HUES48 (cell line): Measurements from ENCODE around the gene SCFD2.
"Not testable (repeated sequence)": the region's sequence is repeated elsewhere in the genome, so short reads cannot be mapped to it uniquely, and the experiment has no call there.

Experiments used
- H3K27ac ChIP-seq: one replicate; pipeline ENCODE4 v1.7.0; 2013; ENCODE audit warnings: low read depth, low read length, inconsistent platforms
- H3K27me3 ChIP-seq: 2 replicates; pipeline ENCODE4 v1.6.1; 2013; ENCODE audit warnings: mild to moderate bottlenecking, low read length; ENCODE audit not compliant: control insufficient read depth, insufficient read depth
- H3K36me3 ChIP-seq: 2 replicates; pipeline ENCODE4 v1.6.1; 2013; ENCODE audit warnings: low read length; ENCODE audit not compliant: control insufficient read depth, insufficient read depth
- H3K4me1 ChIP-seq: 2 replicates; pipeline ENCODE4 v1.6.1; 2013; ENCODE audit warnings: mild to moderate bottlenecking, low read length; ENCODE audit not compliant: control insufficient read depth, insufficient read depth
- H3K4me3 ChIP-seq: 2 replicates; pipeline ENCODE4 v1.5.1; 2013; ENCODE audit warnings: mild to moderate bottlenecking, low read depth, low read length
- H3K9ac ChIP-seq: 2 replicates; pipeline ENCODE4 v1.6.1; 2013; ENCODE audit warnings: mild to moderate bottlenecking, low read depth, low read length, moderate library complexity
- H3K9me3 ChIP-seq: 2 replicates; pipeline ENCODE4 v1.6.1; 2013; ENCODE audit warnings: low read length; ENCODE audit not compliant: control insufficient read depth, insufficient read depth

The SCFD2 gene

DNA sequence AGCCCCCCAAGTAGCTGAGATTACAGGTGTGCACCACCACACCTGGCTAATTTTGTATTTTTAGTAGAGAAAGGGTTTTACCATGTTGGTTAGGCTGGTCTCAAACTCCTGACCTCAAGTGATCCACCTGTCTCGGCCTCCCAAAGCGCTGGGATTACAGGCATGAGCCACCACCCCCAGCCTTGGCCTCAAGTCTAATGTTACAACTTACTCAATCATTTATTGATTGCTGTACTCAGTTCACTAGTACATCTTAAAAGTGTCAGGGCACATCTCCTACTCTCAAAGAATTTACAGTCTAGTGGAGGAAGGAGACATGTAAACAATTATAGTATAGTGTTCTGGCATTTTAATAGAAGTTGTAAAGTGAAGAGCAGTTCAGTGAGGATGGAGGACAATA lies 19.5 kb downstream of the SCFD2 start:
- H3K27me3 ChIP-seq, H3K4me1 ChIP-seq, H3K27ac ChIP-seq, H3K36me3 ChIP-seq, H3K9me3 ChIP-seq, H3K9ac ChIP-seq, H3K4me3 ChIP-seq: not testable (repeated sequence)

GRCh38 chr4:53340145-53340544 lies 25.7 kb downstream of the SCFD2 start:
- not testable (repeated sequence) for H3K9ac ChIP-seq, H3K4me1 ChIP-seq, H3K9me3 ChIP-seq, H3K4me3 ChIP-seq, H3K27me3 ChIP-seq, H3K36me3 ChIP-seq, H3K27ac ChIP-seq

GRCh38 chr4:53334916-53335315 lies 30.9 kb downstream of the SCFD2 start:
- not testable (repeated sequence) for H3K36me3 ChIP-seq, H3K4me3 ChIP-seq, H3K27ac ChIP-seq, H3K27me3 ChIP-seq, H3K9ac ChIP-seq, H3K4me1 ChIP-seq, H3K9me3 ChIP-seq

DNA sequence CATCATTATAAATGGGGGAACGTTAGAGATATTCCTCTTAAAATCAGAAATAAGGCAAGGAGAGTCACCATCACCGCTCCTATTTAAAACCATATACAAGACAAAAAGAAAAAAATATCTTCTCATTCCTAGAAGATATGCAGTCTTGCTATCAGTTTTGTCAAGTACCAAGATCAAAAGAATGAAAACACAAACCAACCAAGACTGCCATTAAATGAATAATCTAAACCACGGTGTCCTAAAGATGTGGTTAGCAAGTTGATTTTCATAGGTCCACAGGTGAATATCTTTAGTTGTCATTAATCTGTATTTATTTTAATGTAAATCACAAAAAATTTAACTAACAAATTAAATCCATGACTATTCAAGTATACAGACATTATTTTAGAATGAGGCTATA lies 39.3 kb downstream of the SCFD2 start:
- no peaks in the 10 kb centered on the region for H3K9me3 ChIP-seq
- peaks cover 5% of the 10 kb centered on the region for H3K4me1 ChIP-seq
- H3K36me3 ChIP-seq, result no peaks in the 10 kb centered on the region
- no peak overlapping the region for H3K27ac ChIP-seq
- no peaks in the 10 kb centered on the region for H3K27me3 ChIP-seq
- no peak overlapping the region for H3K9ac ChIP-seq
- no peak overlapping the region for H3K4me3 ChIP-seq

DNA sequence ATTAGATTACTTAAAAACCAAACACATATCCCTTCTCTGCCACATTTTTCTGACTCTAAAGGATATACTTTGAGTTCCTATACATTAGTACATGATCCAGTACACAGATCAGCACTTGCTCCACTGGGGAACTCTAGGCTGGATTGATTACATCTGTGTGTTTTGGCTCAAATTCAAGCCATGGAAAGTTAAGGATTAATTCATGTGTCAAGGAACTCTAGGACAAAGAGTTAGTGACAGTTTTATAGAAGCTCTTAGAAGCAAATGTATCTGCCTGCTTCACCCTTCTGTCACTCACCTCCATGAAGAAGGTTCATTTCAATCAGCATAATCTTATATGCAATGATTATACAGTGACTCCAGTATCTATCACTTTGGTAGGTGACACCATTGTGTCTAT lies 43.2 kb downstream of the SCFD2 start:
- no peaks in the 10 kb centered on the region for H3K27me3 ChIP-seq
- no peak overlapping the region for H3K27ac ChIP-seq
- no peak overlapping the region for H3K9ac ChIP-seq
- no peaks in the 10 kb centered on the region for H3K36me3 ChIP-seq
- no peaks in the 10 kb centered on the region for H3K9me3 ChIP-seq
- H3K4me1 ChIP-seq, result peaks cover 12% of the 10 kb centered on the region
- no peak overlapping the region for H3K4me3 ChIP-seq

DNA sequence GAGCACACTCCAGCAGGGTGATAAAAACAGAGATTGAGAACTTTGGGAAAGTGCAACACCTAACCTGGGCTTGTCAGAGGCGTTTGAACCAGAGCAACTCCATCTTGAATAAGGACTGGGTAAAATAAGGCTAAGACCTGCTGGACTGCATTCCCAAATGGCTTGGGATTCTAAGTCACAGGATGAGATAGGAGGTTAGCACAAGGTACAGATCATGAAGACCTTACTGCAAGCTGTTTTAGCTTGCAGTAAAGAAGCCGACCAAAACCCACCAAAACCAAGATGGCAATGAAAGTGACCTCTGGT lies 43.9 kb downstream of the SCFD2 start:
- no peaks in the 10 kb centered on the region for H3K9me3 ChIP-seq
- H3K27ac ChIP-seq, result peak overlapping the region; percentile 60
- H3K4me3 ChIP-seq, result no peak overlapping the region
- H3K36me3 ChIP-seq, result no peaks in the 10 kb centered on the region
- H3K4me1 ChIP-seq, result peaks cover 12% of the 10 kb centered on the region
- H3K27me3 ChIP-seq, result no peaks in the 10 kb centered on the region
- no peak overlapping the region for H3K9ac ChIP-seq

- Histone ChIP-seq H3K27me3 (no peaks in the 10 kb centered on the region), H3K4me1 (peaks cover 12% of the 10 kb centered on the region), H3K36me3 (no peaks in the 10 kb centered on the region), H3K27ac (peak overlapping the region; percentile 60), H3K9ac (no peak overlapping the region), H3K4me3 (no peak overlapping the region), H3K9me3 (no peaks in the 10 kb centered on the region)
Measured at GRCh38 chr4:53321151-53321983, 44.5 kb downstream of the SCFD2 start.

DNA sequence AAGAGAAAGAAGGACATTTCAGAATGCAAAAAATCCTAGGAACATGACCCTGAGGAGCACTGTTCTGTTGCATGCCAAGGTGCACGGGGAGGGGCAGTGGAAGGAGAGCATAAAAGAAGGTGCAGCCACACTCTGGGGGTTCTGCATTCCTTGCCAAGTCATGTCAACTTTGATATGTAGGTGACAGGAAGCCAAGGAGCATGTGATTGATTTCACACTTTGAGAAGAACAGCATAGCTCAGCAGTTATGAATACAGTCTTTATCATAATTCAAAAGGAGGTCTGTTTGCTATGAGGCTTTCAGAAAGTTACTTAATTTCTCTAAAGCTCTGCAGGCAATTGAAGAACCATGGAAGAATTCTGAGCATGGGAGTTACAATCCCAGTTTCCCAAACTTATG lies 50.6 kb downstream of the SCFD2 start:
- Histone ChIP-seq H3K27me3 (no peaks in the 10 kb centered on the region), H3K36me3 (no peaks in the 10 kb centered on the region), H3K9ac (no peak overlapping the region), H3K4me1 (peaks cover 7% of the 10 kb centered on the region), H3K27ac (no peak overlapping the region), H3K4me3 (no peak overlapping the region), H3K9me3 (no peaks in the 10 kb centered on the region)

- no peaks in the 10 kb centered on the region for H3K36me3 ChIP-seq
- H3K27me3 ChIP-seq, result no peaks in the 10 kb centered on the region
- no peaks in the 10 kb centered on the region for H3K9me3 ChIP-seq
- H3K9ac ChIP-seq, result no peak overlapping the region
- H3K4me3 ChIP-seq, result no peak overlapping the region
- no peak overlapping the region for H3K27ac ChIP-seq
- peaks cover 7% of the 10 kb centered on the region for H3K4me1 ChIP-seq
Measured at GRCh38 chr4:53314252-53314651, 51.6 kb downstream of the SCFD2 start.

DNA sequence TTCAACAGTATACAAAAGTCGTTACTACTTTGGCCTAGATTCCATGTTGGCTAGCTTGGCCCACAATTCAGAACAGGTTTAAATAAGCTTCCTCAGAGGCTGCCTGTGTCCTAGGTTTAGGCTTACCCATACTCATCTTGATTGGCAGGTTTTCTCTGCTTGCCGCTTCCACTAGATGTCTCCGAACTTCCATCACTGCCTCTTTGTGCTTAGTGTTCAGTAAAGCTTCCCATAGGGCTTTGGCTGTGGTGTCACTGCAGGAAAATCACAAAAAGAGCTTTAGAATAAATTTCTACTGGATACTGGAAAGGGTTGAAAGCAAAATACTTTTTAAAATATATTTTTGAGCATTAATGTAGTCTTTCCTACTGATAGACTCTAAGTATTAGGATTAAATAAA lies 52.4 kb downstream of the SCFD2 start:
- Histone ChIP-seq H3K4me3 (no peak overlapping the region), H3K36me3 (no peaks in the 10 kb centered on the region), H3K9ac (no peak overlapping the region), H3K27me3 (no peaks in the 10 kb centered on the region), H3K27ac (no peak overlapping the region), H3K9me3 (no peaks in the 10 kb centered on the region), H3K4me1 (peaks cover 7% of the 10 kb centered on the region)

- Histone ChIP-seq H3K36me3 (no peaks in the 10 kb centered on the region), H3K27ac (no peak overlapping the region), H3K9ac (no peak overlapping the region)
Measured at GRCh38 chr4:53309321-53310040, 56.4 kb downstream of the SCFD2 start.

More at GRCh38 chr4:53309321-53310040, 56.4 kb downstream of the SCFD2 start:
- peaks cover 4% of the 10 kb centered on the region; the same call in 1 of the 2 replicates for H3K4me1 ChIP-seq
- H3K4me3 ChIP-seq, result no peak overlapping the region
- H3K27me3 ChIP-seq, result no peaks in the 10 kb centered on the region
- H3K9me3 ChIP-seq, result no peaks in the 10 kb centered on the region; the same call in 1 of the 2 replicates
